Body of pancreas (tissue), 4 donors: ENCODE measurements around the gene RUNX2.

ENCODE experiments used
- POLR2A ChIP-seq, 3 donors: fragments of 450-650 bp; IDR thresholded peaks; one replicate each; pipeline ENCODE4 v1.6.1; 2016; ENCODE audit warnings: antibody characterized with exemption in 3 of 3, mild to moderate bottlenecking in 2 of 3
- TF ChIP-seq, protein P1 (sequence below), 7 experiments: fragments of 450-650 bp in 4 of 7; fragments of 200-600 bp in 3 of 7; sonication (generic) in 3 of 7; IDR thresholded peaks; one replicate each; pipeline ENCODE4 v1.5.1; 2016 to 2019; ENCODE audit warnings: antibody characterized with exemption in 7 of 7

DNA sequence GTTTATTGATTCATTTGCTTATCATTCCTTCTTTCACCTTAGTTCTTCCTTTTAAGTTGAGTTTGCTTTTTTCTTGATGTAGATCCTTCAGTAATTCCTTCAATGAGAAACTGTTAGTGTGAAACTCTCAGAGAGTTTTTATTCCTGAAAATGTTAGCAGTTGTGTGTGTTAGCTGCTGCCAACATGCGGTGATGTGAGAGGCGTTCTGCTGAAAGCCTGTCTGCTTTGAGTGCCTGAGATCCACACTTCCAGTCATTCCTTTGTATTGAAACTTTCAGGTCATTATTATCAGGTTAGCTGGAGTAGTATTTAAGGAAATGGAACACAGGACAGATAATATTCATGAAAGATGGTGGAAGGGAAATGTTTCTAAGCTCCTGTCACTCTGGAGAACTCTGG lies 119.6 kb downstream of the RUNX2 start:
- no peak for TF ChIP-seq POLR2A (IDR thresholded peaks at IDR 0.05)
- TF ChIP-seq, protein P1, sequence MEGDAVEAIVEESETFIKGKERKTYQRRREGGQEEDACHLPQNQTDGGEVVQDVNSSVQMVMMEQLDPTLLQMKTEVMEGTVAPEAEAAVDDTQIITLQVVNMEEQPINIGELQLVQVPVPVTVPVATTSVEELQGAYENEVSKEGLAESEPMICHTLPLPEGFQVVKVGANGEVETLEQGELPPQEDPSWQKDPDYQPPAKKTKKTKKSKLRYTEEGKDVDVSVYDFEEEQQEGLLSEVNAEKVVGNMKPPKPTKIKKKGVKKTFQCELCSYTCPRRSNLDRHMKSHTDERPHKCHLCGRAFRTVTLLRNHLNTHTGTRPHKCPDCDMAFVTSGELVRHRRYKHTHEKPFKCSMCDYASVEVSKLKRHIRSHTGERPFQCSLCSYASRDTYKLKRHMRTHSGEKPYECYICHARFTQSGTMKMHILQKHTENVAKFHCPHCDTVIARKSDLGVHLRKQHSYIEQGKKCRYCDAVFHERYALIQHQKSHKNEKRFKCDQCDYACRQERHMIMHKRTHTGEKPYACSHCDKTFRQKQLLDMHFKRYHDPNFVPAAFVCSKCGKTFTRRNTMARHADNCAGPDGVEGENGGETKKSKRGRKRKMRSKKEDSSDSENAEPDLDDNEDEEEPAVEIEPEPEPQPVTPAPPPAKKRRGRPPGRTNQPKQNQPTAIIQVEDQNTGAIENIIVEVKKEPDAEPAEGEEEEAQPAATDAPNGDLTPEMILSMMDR (IDR thresholded peaks at IDR 0.05) = no peak
